ENCODE measurements around the gene CAP2. TPM values are rescaled to one million over a fixed set of nuclear protein-coding genes. Genes with fewer than 3 reads are reported as not detected.

The CAP2 gene
- total RNA-seq, 1 experiment from 2014 or later: 37.0 TPM

DNA sequence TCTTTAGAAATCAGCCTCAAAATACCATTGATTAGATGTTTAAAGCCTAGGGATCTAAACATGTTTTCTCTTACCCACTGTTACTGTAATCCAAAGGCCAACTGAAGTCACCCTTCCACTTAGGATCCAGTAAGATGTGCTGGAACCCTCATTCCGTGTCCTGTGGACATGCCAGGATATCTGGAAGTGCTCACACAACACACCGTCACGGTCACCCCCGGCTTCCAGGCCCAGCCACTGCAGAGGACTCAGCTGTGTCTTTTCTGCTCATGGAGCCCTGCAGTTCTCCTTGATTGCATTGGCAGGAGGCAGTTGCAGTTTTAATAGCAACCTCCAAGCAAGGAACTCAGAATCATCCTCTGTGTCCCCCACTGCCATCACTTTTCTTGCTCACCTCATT lies 93.3 kb downstream of the CAP2 start:
- DNase-seq (ENCODE audit: low read depth, low spot score) (no peak), ATAC-seq (no peak)
- ChIA-PET POLR2A (no interaction called here), CTCF (no interaction called here)
- no peaks in the 10 kb centered on the region for H3K9me3 ChIP-seq (ENCODE audit: control insufficient read depth, insufficient read depth, low read depth, low read length)
- no peaks in the 10 kb centered on the region for H3K27me3 ChIP-seq (ENCODE audit: control insufficient read depth, insufficient read depth, low read length)
- TF ChIP-seq, protein P1, sequence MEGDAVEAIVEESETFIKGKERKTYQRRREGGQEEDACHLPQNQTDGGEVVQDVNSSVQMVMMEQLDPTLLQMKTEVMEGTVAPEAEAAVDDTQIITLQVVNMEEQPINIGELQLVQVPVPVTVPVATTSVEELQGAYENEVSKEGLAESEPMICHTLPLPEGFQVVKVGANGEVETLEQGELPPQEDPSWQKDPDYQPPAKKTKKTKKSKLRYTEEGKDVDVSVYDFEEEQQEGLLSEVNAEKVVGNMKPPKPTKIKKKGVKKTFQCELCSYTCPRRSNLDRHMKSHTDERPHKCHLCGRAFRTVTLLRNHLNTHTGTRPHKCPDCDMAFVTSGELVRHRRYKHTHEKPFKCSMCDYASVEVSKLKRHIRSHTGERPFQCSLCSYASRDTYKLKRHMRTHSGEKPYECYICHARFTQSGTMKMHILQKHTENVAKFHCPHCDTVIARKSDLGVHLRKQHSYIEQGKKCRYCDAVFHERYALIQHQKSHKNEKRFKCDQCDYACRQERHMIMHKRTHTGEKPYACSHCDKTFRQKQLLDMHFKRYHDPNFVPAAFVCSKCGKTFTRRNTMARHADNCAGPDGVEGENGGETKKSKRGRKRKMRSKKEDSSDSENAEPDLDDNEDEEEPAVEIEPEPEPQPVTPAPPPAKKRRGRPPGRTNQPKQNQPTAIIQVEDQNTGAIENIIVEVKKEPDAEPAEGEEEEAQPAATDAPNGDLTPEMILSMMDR (IDR thresholded peaks at IDR 0.05): no peak
- TF ChIP-seq SIN3A (IDR thresholded peaks at IDR 0.05; ENCODE audit: borderline replicate concordance, insufficient read depth, low read depth, low read length): no peak
- TF ChIP-seq, protein P2, sequence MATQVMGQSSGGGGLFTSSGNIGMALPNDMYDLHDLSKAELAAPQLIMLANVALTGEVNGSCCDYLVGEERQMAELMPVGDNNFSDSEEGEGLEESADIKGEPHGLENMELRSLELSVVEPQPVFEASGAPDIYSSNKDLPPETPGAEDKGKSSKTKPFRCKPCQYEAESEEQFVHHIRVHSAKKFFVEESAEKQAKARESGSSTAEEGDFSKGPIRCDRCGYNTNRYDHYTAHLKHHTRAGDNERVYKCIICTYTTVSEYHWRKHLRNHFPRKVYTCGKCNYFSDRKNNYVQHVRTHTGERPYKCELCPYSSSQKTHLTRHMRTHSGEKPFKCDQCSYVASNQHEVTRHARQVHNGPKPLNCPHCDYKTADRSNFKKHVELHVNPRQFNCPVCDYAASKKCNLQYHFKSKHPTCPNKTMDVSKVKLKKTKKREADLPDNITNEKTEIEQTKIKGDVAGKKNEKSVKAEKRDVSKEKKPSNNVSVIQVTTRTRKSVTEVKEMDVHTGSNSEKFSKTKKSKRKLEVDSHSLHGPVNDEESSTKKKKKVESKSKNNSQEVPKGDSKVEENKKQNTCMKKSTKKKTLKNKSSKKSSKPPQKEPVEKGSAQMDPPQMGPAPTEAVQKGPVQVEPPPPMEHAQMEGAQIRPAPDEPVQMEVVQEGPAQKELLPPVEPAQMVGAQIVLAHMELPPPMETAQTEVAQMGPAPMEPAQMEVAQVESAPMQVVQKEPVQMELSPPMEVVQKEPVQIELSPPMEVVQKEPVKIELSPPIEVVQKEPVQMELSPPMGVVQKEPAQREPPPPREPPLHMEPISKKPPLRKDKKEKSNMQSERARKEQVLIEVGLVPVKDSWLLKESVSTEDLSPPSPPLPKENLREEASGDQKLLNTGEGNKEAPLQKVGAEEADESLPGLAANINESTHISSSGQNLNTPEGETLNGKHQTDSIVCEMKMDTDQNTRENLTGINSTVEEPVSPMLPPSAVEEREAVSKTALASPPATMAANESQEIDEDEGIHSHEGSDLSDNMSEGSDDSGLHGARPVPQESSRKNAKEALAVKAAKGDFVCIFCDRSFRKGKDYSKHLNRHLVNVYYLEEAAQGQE (IDR thresholded peaks at IDR 0.05; ENCODE audit: insufficient read depth in 1 of 2, low read depth in 2 of 2, low read length in 1 of 2): no peak
- no peak for TF ChIP-seq TCF7L2 (IDR thresholded peaks at IDR 0.05; ENCODE audit: low read depth, low read length)
- no peak for TF ChIP-seq POLR2AphosphoS5 (IDR thresholded peaks at IDR 0.05; ENCODE audit: low read depth, low read length)
- no TSS peak for BruUV-seq (replicated peaks)
- H3K4me1 ChIP-seq (ENCODE audit: control insufficient read depth, insufficient read depth, low read length): no peaks in the 10 kb centered on the region
- intact Hi-C loops (cut with micrococcal nuclease; ENCODE audit: unreplicated experiment): no loop called here
- no peak overlapping the region for H3K27ac ChIP-seq (ENCODE audit: low read length)
- H3K36me3 ChIP-seq (ENCODE audit: control insufficient read depth, insufficient read depth, low read length): no peaks in the 10 kb centered on the region
- H3K4me3 ChIP-seq (ENCODE audit: low read depth in 2 of 2, low read length in 2 of 2): no peak overlapping the region
- in situ Hi-C loops (cut with HindIII; ENCODE audit: low pct_unique_long_range_greater_than_20kb, low sequenced_read_pairs): no loop called here

DNA sequence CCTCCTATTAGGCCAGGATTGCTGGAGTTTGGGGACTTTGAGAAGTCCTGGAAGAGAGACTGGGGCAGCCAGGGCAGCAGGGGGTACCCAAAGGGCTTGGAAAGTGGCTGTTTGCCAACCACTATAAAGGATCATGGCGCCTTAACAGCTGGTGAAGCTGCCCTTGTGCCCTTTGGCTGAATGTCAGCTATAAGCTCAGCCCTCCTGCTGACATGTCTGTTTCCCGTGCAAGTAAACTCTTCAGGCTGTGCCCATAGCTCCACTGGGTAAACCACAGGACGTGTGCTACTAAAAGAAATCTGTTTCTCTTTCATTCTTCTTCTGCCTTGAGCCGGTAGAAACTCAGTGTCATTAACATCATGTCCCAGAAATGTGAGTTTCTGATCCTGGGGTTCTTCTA lies 97.3 kb downstream of the CAP2 start:
- ATAC-seq: no peak
- H3K27ac ChIP-seq (ENCODE audit: low read length): no peak overlapping the region
- DNase-seq (ENCODE audit: low read depth, low spot score): no peak
- ChIA-PET POLR2A (no interaction called here), CTCF (no interaction called here)
- no peaks in the 10 kb centered on the region for H3K36me3 ChIP-seq (ENCODE audit: control insufficient read depth, insufficient read depth, low read length)
- no TSS peak for BruUV-seq (replicated peaks)
- intact Hi-C loops (cut with micrococcal nuclease; ENCODE audit: unreplicated experiment) (no loop called here), in situ Hi-C loops (cut with HindIII; ENCODE audit: low pct_unique_long_range_greater_than_20kb, low sequenced_read_pairs) (no loop called here)
- H3K9me3 ChIP-seq (ENCODE audit: control insufficient read depth, insufficient read depth, low read depth, low read length): no peaks in the 10 kb centered on the region
- H3K27me3 ChIP-seq (ENCODE audit: control insufficient read depth, insufficient read depth, low read length): no peaks in the 10 kb centered on the region
- TF ChIP-seq POLR2AphosphoS5 (IDR thresholded peaks at IDR 0.05; ENCODE audit: low read depth, low read length) (no peak), TCF7L2 (IDR thresholded peaks at IDR 0.05; ENCODE audit: low read depth, low read length) (no peak), SIN3A (IDR thresholded peaks at IDR 0.05; ENCODE audit: borderline replicate concordance, insufficient read depth, low read depth, low read length) (no peak)
- TF ChIP-seq, protein P2 (IDR thresholded peaks at IDR 0.05; ENCODE audit: insufficient read depth in 1 of 2, low read depth in 2 of 2, low read length in 1 of 2): no peak
- TF ChIP-seq, protein P1 (IDR thresholded peaks at IDR 0.05): no peak
- H3K4me1 ChIP-seq (ENCODE audit: control insufficient read depth, insufficient read depth, low read length): no peaks in the 10 kb centered on the region
- H3K4me3 ChIP-seq (ENCODE audit: low read depth in 2 of 2, low read length in 2 of 2): no peak overlapping the region
